ENCODE data around the gene DCAF15.

The DCAF15 gene

GRCh38 chr19:13931391-13932148 is 20.7 kb upstream of the DCAF15 start:
- no peak for DNase-seq

- no peak for DNase-seq
Observed at GRCh38 chr19:13932149-13932637, 20.1 kb upstream of the DCAF15 start.

GRCh38 chr19:13932911-13933393 is 19.4 kb upstream of the DCAF15 start:
- DNase-seq = no peak

- DNase-seq = no peak
Observed at GRCh38 chr19:13934785-13935109, 17.6 kb upstream of the DCAF15 start.

- DNase-seq = no peak
Observed at GRCh38 chr19:13935765-13936510, 16.4 kb upstream of the DCAF15 start.

- no peak for DNase-seq
Observed at GRCh38 chr19:13937479-13938300, 14.6 kb upstream of the DCAF15 start.

GRCh38 chr19:13938301-13939064 is 13.8 kb upstream of the DCAF15 start, which contains the start of gene PODNL1:
TSS of gene PODNL1 (minus strand) at chr19:13938417. CDS start at chr19:13938181, 236 bp downstream.
- no peak for DNase-seq

GRCh38 chr19:13942023-13942684 is 10.2 kb upstream of the DCAF15 start:
- DNase-seq = no peak

GRCh38 chr19:13946414-13946813 is 5.9 kb upstream of the DCAF15 start:
- no peak for DNase-seq

GRCh38 chr19:13951043-13951442 is 1.3 kb upstream of the DCAF15 start:
- no peak for DNase-seq

- no peak for DNase-seq
Observed at GRCh38 chr19:13951799-13952153, 533 bp upstream of the DCAF15 start.

GRCh38 chr19:13952931-13953531 is 722 bp downstream of the DCAF15 start:
- DNase-seq = no peak

GRCh38 chr19:13954185-13954584 is 1.9 kb downstream of the DCAF15 start:
- DNase-seq = no peak

- DNase-seq = no peak
Observed at GRCh38 chr19:13955662-13956364, 3.5 kb downstream of the DCAF15 start.

GRCh38 chr19:13956365-13956744 is 4.0 kb downstream of the DCAF15 start:
- DNase-seq = no peak

- DNase-seq = no peak
Observed at GRCh38 chr19:13957051-13957450, 4.7 kb downstream of the DCAF15 start.

GRCh38 chr19:13958043-13958442 is 5.7 kb downstream of the DCAF15 start:
- no peak for DNase-seq

- DNase-seq = no peak
Observed at GRCh38 chr19:13959141-13959961, 7.0 kb downstream of the DCAF15 start.

GRCh38 chr19:13959962-13960862 is 7.9 kb downstream of the DCAF15 start:
- no peak for DNase-seq

Data from stimulated activated naive CD4-positive, alpha-beta T cell treated with Interleukin-2 at 50 U/mL for 16 hours (primary cell).